H9 (cell line): ENCODE measurements around the gene OAS3. TPM values are rescaled to one million over a fixed set of nuclear protein-coding genes. Genes with fewer than 3 reads are reported as not detected.

Source experiments
- DNase-seq: peaks from one replicate; pipeline ENCODE4 v3.0.0-alpha.2; 2017
- H2AFZ ChIP-seq: one replicate; pipeline ENCODE4 v1.6.1; 2013; ENCODE audit warnings: mild to moderate bottlenecking, low read length, control low read depth, moderate library complexity
- H2AK5ac ChIP-seq: 2 replicates; pipeline ENCODE4 v1.6.1; 2013; ENCODE audit warnings: low read length, control low read depth, mixed read lengths; ENCODE audit not compliant: insufficient read length
- H2BK120ac ChIP-seq: one replicate; pipeline ENCODE4 v1.6.1; 2013; ENCODE audit warnings: low read depth, mild to moderate bottlenecking, low read length, control low read depth, inconsistent platforms; ENCODE audit not compliant: poor library complexity, severe bottlenecking
- H2BK12ac ChIP-seq: 2 replicates; pipeline ENCODE4 v1.6.1; 2013; ENCODE audit warnings: low read length, control low read depth, mixed read lengths, low read depth; ENCODE audit not compliant: insufficient read length
- H2BK15ac ChIP-seq: 2 replicates; pipeline ENCODE4 v1.6.1; 2013; ENCODE audit warnings: low read depth, low read length, control low read depth
- H2BK20ac ChIP-seq: one replicate; pipeline ENCODE4 v1.6.1; 2013; ENCODE audit warnings: low read depth, mild to moderate bottlenecking, low read length, control low read depth, inconsistent platforms; ENCODE audit not compliant: poor library complexity, severe bottlenecking
- H2BK5ac ChIP-seq: 2 replicates; pipeline ENCODE4 v1.6.1; 2013; ENCODE audit warnings: low read length, control low read depth, mixed read lengths; ENCODE audit not compliant: insufficient read length
- H3K14ac ChIP-seq: 2 replicates; pipeline ENCODE4 v1.6.1; 2013; ENCODE audit warnings: low read length, control low read depth; ENCODE audit not compliant: insufficient read depth
- H3K18ac ChIP-seq: 2 replicates; pipeline ENCODE4 v1.6.1; 2013; ENCODE audit warnings: low read depth, mild to moderate bottlenecking, mixed read lengths, low read length, control low read depth; ENCODE audit not compliant: insufficient read length
- H3K23ac ChIP-seq: 2 replicates; pipeline ENCODE4 v1.6.1; 2013; ENCODE audit warnings: low read length, control low read depth, mixed read lengths, low read depth; ENCODE audit not compliant: insufficient read length
- H3K23me2 ChIP-seq: 2 replicates; pipeline ENCODE4 v1.6.1; 2013; ENCODE audit warnings: low read depth, mild to moderate bottlenecking, mixed read lengths, low read length, control low read depth; ENCODE audit not compliant: insufficient read length, poor library complexity, severe bottlenecking
- H3K27ac ChIP-seq: 2 replicates; pipeline ENCODE4 v1.5.1; 2013; ENCODE audit warnings: low read length, control low read depth, mixed read lengths, low read depth; ENCODE audit not compliant: insufficient read length
- H3K27me3 ChIP-seq: 2 replicates; pipeline ENCODE4 v1.6.1; 2013; ENCODE audit warnings: low read length, control low read depth, inconsistent platforms; ENCODE audit not compliant: insufficient read depth
- H3K4ac ChIP-seq: 2 replicates; pipeline ENCODE4 v1.6.1; 2013; ENCODE audit warnings: low read depth, mild to moderate bottlenecking, control low read depth, inconsistent platforms, low read length, moderate library complexity
- H3K4me1 ChIP-seq: 2 replicates; pipeline ENCODE4 v1.6.1; 2013; ENCODE audit warnings: low read length, control low read depth, inconsistent platforms; ENCODE audit not compliant: insufficient read depth
- H3K4me2 ChIP-seq: 2 replicates; pipeline ENCODE4 v1.6.1; 2013; ENCODE audit warnings: low read length, control low read depth, mixed read lengths; ENCODE audit not compliant: insufficient read length, insufficient read depth
- H3K56ac ChIP-seq: 2 replicates; pipeline ENCODE4 v1.6.1; 2013; ENCODE audit warnings: low read depth, mild to moderate bottlenecking, mixed read lengths, low read length, control low read depth; ENCODE audit not compliant: insufficient read length
- H3K79me1 ChIP-seq: 2 replicates; pipeline ENCODE4 v1.6.1; 2013; ENCODE audit warnings: low read depth, mild to moderate bottlenecking, moderate library complexity, low read length, control low read depth, inconsistent platforms; ENCODE audit not compliant: insufficient read depth, poor library complexity, severe bottlenecking
- H3K79me2 ChIP-seq: 2 replicates; pipeline ENCODE4 v1.6.1; 2013; ENCODE audit warnings: low read length, control low read depth, inconsistent platforms; ENCODE audit not compliant: insufficient read depth
- H3K9ac ChIP-seq: 2 replicates; pipeline ENCODE4 v1.6.1; 2013; ENCODE audit warnings: low read length, control low read depth, mixed read lengths; ENCODE audit not compliant: insufficient read length; ENCODE audit errors: extremely low read depth
- H3K9me3 ChIP-seq: one replicate; pipeline ENCODE4 v1.6.1; 2013; ENCODE audit warnings: low read depth, low read length, inconsistent platforms; ENCODE audit not compliant: control insufficient read depth
- H3T11ph ChIP-seq: one replicate; pipeline ENCODE4 v1.6.1; 2013; ENCODE audit warnings: mild to moderate bottlenecking, low read length, control low read depth, inconsistent platforms
- H4K20me1 ChIP-seq: one replicate; pipeline ENCODE4 v1.6.1; 2013; ENCODE audit not compliant: control insufficient read depth, insufficient read length, insufficient read depth
- H4K5ac ChIP-seq: 2 replicates; pipeline ENCODE4 v1.6.1; 2013; ENCODE audit warnings: low read depth, mild to moderate bottlenecking, mixed read lengths, low read length, control low read depth; ENCODE audit not compliant: insufficient read length
- H4K8ac ChIP-seq: replicated peaks from 2 replicates; pipeline ENCODE4 v1.6.1; 2013; ENCODE audit warnings: low read length, control low read depth, mixed read lengths, low read depth; ENCODE audit not compliant: insufficient read length
- H4K91ac ChIP-seq: 2 replicates; pipeline ENCODE4 v1.6.1; 2013; ENCODE audit warnings: low read depth, mild to moderate bottlenecking, moderate library complexity, mixed read lengths, low read length, control low read depth; ENCODE audit not compliant: insufficient read length
- H3K27ac Mint-ChIP-seq, 3 experiments: 2 replicates in 2 of 3; 3 replicates in 1 of 3; pipeline ENCODE4 v1.8.0; 2020 to 2021; ENCODE audit warnings: mixed read lengths in 3 of 3, mild to moderate bottlenecking in 1 of 3, moderate library complexity in 1 of 3
- H3K27me3 Mint-ChIP-seq: 2 replicates; pipeline ENCODE4 v1.8.0; 2021; ENCODE audit warnings: low read depth, mild to moderate bottlenecking, moderate library complexity, mixed read lengths
- H3K36me3 Mint-ChIP-seq, 3 experiments: 2 replicates in 2 of 3; 3 replicates in 1 of 3; pipeline ENCODE4 v1.8.0; 2020 to 2021; ENCODE audit warnings: low read depth in 3 of 3, mixed read lengths in 3 of 3; ENCODE audit not compliant: insufficient read depth in 1 of 3
- H3K4me1 Mint-ChIP-seq, 2 experiments: 2 replicates each; pipeline ENCODE4 v1.8.0; 2020; ENCODE audit warnings: mixed read lengths in 2 of 2
- H3K4me3 Mint-ChIP-seq, 2 experiments: 2 replicates in 1 of 2; 3 replicates in 1 of 2; pipeline ENCODE4 v1.8.0; 2020 to 2021; ENCODE audit warnings: mild to moderate bottlenecking in 2 of 2, mixed read lengths in 2 of 2, moderate library complexity in 1 of 2
- H3K9me3 Mint-ChIP-seq, 2 experiments: 2 replicates in 1 of 2; 3 replicates in 1 of 2; pipeline ENCODE4 v1.8.0; 2020; ENCODE audit warnings: mild to moderate bottlenecking in 2 of 2, mixed read lengths in 2 of 2, moderate library complexity in 1 of 2
- WGBS: extraction: QIAGEN DNeasy Blood & Tissue Kit; methylation state at CpG from one replicate; pipeline ENCODE4 v1.1.7; 2013; ENCODE audit warnings: missing lambda C conversion rate, low lambda C conversion rate, mixed read lengths; ENCODE audit not compliant: insufficient read length; ENCODE audit errors: extremely low coverage; 5-methylcytosine and 5-hydroxymethylcytosine counted together
- long read RNA-seq: library from polyadenylated mRNA; unstranded; transcript quantifications from one replicate; pipeline ENCODE4 v2.0.0, GENCODE V29; 2020
- total RNA-seq: library from RNA; stranded (reverse); gene quantifications from 2 replicates; pipeline ENCODE4 v1.2.1, GENCODE V29; 2021
- TF ChIP-seq, protein P1 (sequence below): fragments of 200-600 bp; sonication (generic); conservative IDR thresholded peaks from 3 replicates; pipeline ENCODE4 v1.8.0; 2021; ENCODE audit warnings: antibody characterized with exemption, mild to moderate bottlenecking

OAS3 gene, protein sequence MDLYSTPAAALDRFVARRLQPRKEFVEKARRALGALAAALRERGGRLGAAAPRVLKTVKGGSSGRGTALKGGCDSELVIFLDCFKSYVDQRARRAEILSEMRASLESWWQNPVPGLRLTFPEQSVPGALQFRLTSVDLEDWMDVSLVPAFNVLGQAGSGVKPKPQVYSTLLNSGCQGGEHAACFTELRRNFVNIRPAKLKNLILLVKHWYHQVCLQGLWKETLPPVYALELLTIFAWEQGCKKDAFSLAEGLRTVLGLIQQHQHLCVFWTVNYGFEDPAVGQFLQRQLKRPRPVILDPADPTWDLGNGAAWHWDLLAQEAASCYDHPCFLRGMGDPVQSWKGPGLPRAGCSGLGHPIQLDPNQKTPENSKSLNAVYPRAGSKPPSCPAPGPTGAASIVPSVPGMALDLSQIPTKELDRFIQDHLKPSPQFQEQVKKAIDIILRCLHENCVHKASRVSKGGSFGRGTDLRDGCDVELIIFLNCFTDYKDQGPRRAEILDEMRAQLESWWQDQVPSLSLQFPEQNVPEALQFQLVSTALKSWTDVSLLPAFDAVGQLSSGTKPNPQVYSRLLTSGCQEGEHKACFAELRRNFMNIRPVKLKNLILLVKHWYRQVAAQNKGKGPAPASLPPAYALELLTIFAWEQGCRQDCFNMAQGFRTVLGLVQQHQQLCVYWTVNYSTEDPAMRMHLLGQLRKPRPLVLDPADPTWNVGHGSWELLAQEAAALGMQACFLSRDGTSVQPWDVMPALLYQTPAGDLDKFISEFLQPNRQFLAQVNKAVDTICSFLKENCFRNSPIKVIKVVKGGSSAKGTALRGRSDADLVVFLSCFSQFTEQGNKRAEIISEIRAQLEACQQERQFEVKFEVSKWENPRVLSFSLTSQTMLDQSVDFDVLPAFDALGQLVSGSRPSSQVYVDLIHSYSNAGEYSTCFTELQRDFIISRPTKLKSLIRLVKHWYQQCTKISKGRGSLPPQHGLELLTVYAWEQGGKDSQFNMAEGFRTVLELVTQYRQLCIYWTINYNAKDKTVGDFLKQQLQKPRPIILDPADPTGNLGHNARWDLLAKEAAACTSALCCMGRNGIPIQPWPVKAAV
- total RNA-seq: 0.70 and 0.81 TPM in 2 replicates
- long read RNA-seq, partial matches to known transcripts: 0 of 1 reads
- long read RNA-seq, other reads (novel, unspliced or antisense): 0 of 1 reads

DNA sequence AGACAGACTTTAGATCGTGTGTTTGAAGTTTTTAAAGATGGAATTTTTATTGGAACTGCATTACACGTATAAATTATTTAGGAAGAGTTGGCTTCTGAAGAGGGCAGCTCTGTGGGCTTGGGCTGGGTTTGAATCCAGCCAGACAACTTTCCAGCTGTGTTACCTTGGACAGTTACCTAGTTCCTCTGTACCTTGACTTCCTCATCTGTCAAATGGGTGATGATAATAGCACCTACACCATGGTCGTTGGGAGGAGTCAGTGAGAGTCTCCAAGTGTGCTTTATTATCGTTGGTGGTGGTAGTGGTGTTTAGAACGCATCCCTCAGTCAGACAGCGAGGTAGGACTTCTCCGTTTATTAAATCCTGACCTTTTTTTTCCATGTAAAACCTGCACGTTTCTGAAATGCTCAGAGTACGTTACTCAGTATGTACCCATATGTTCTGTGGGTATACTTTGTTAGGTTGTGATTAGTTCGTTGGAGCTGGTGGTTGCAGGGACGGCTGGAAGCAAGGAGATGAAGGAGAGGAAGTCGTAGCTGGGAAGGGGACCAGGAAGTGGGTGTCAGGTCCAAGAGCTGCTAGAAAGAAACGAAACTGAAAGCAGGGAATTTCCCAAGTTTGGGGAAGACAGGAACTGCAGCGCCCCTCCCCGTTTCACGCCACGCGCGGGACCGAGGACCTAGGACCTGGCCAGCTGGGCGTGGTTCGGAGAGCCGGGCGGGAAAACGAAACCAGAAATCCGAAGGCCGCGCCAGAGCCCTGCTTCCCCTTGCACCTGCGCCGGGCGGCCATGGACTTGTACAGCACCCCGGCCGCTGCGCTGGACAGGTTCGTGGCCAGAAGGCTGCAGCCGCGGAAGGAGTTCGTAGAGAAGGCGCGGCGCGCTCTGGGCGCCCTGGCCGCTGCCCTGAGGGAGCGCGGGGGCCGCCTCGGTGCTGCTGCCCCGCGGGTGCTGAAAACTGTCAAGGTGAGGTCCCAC, at the start of gene OAS3:
TSS of gene OAS3 (plus strand) at position 734 of the 979 bp plus-strand sequence. CDS start at position 791, 57 bp downstream.
- H3K4me3 Mint-ChIP-seq: peak within 1 kb of the TSS; percentile 54 to 66
- Histone ChIP-seq H3K27me3 (no peaks in the 10 kb centered on the region; the same call in 1 of the 2 replicates), H4K8ac (no peak within 1 kb of the TSS), H3K4me2 (peak within 1 kb of the TSS; percentile 58), H3K23me2 (peaks cover 8% of the 10 kb centered on the region), H2AK5ac (no peak within 1 kb of the TSS), H3K18ac (peak within 1 kb of the TSS; percentile 39), H3K79me2 (no peaks in the 10 kb centered on the region), H3K79me1 (no peaks in the 10 kb centered on the region), H4K91ac (no peak within 1 kb of the TSS), H3T11ph (no peak within 1 kb of the TSS), H3K4me1 (no peaks in the 10 kb centered on the region), H2AFZ (no peak within 1 kb of the TSS), H3K27ac (no peak within 1 kb of the TSS), H2BK12ac (no peak within 1 kb of the TSS), H4K20me1 (no peaks in the 10 kb centered on the region), H3K4ac (no peak within 1 kb of the TSS), H2BK5ac (no peak within 1 kb of the TSS), H3K9me3 (no peaks in the 10 kb centered on the region), H2BK15ac (no peak within 1 kb of the TSS), H3K14ac (peak within 1 kb of the TSS; percentile 51; the same call in 1 of the 2 replicates), H3K56ac (no peak within 1 kb of the TSS), H3K23ac (no peak within 1 kb of the TSS), H3K9ac (no peak within 1 kb of the TSS), H2BK20ac (no peak within 1 kb of the TSS), H2BK120ac (no peak within 1 kb of the TSS), H4K5ac (no peak within 1 kb of the TSS)
- H3K27me3 Mint-ChIP-seq: peaks cover 32% of the 10 kb centered on the region
- H3K4me1 Mint-ChIP-seq: peaks cover 4 to 18% of the 10 kb centered on the region in 2 experiments
- no peaks in the 10 kb centered on the region for H3K36me3 Mint-ChIP-seq
- no peaks in the 10 kb centered on the region; a peak in 1 of 5 replicates for H3K9me3 Mint-ChIP-seq
- TF ChIP-seq, protein P1, sequence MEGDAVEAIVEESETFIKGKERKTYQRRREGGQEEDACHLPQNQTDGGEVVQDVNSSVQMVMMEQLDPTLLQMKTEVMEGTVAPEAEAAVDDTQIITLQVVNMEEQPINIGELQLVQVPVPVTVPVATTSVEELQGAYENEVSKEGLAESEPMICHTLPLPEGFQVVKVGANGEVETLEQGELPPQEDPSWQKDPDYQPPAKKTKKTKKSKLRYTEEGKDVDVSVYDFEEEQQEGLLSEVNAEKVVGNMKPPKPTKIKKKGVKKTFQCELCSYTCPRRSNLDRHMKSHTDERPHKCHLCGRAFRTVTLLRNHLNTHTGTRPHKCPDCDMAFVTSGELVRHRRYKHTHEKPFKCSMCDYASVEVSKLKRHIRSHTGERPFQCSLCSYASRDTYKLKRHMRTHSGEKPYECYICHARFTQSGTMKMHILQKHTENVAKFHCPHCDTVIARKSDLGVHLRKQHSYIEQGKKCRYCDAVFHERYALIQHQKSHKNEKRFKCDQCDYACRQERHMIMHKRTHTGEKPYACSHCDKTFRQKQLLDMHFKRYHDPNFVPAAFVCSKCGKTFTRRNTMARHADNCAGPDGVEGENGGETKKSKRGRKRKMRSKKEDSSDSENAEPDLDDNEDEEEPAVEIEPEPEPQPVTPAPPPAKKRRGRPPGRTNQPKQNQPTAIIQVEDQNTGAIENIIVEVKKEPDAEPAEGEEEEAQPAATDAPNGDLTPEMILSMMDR: no peak
- no CpG with 5 or more reads among the region's 50 CpGs for WGBS
- peak; percentile 58 for DNase-seq
- peak within 1 kb of the TSS in 1 of 3 experiments; percentile 9; a peak in 1 of 7 replicates for H3K27ac Mint-ChIP-seq
